Measurements from ENCODE around the gene MT1A. TPM values are rescaled to one million over a fixed set of nuclear protein-coding genes. Genes with fewer than 3 reads are reported as not detected.
A peak's percentile ranks its signal among the peaks of the same experiment; 100 is the strongest.

MT1A gene
- total and polyA plus RNA-seq, 3 donors from 2014 or later, result 10.6 TPM; not detected in 2

GRCh38 chr16:56649820-56650219 is 11.4 kb downstream of the MT1A start:
- 92 to 93% methylated on average over 3 of the region's 3 CpGs for WGBS, 2 donors
- no peaks in the 10 kb centered on the region for H3K4me1 ChIP-seq
- H3K36me3 ChIP-seq (ENCODE audit: low read depth, missing control alignments), result no peaks in the 10 kb centered on the region
- TF ChIP-seq POLR2A (IDR thresholded peaks at IDR 0.05), result no peak
- no peak for TF ChIP-seq CTCF (IDR thresholded peaks at IDR 0.05)
- no peaks in the 10 kb centered on the region for H3K9me3 ChIP-seq
- DNase-seq, result no peak
- H3K4me3 ChIP-seq, result no peak overlapping the region
- no peaks in the 10 kb centered on the region for H3K27me3 ChIP-seq
- H3K27ac ChIP-seq, result no peak overlapping the region
- intact Hi-C loops (cut with DNase I; ENCODE audit: low total_unique reads), result no loop called here

DNA sequence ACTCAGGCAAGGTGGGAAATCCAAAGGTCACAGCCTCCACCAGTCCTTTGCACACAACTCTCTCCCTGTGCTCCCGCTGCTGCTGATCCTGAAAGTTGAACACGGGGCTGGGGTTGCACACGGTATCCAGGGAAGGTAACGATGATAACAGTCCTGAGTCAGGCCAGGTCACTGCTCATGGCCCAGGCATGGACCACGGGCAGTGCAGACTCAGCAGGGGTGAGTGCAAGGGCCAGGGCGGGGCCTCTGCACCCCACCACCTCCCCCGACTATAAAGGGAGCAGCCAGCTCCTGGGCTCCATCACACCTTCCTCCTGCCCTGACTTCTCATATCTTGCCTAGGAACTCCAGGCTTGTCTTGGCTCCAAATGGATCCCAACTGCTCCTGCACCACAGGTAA is 13.1 kb downstream of the MT1A start, which contains the start of gene MT1B:
Gene MT1B (plus strand): TSS at position 301 of the 400 bp plus-strand sequence. CDS start 68 bp downstream, at position 369.
- no peak within 1 kb of the TSS for H3K27ac ChIP-seq
- H3K4me1 ChIP-seq, result no peaks in the 10 kb centered on the region
- intact Hi-C loops (cut with DNase I; ENCODE audit: low total_unique reads), result no loop called here
- DNase-seq, result no peak
- 76 to 82% methylated on average over 5 to 7 of the region's 7 CpGs for WGBS, 2 donors
- no peak within 1 kb of the TSS for H3K4me3 ChIP-seq
- no peaks in the 10 kb centered on the region for H3K36me3 ChIP-seq (ENCODE audit: low read depth, missing control alignments)
- H3K9me3 ChIP-seq, result no peaks in the 10 kb centered on the region
- TF ChIP-seq POLR2A (IDR thresholded peaks at IDR 0.05) (no peak), CTCF (IDR thresholded peaks at IDR 0.05) (no peak)
- H3K27me3 ChIP-seq, result no peaks in the 10 kb centered on the region

DNA sequence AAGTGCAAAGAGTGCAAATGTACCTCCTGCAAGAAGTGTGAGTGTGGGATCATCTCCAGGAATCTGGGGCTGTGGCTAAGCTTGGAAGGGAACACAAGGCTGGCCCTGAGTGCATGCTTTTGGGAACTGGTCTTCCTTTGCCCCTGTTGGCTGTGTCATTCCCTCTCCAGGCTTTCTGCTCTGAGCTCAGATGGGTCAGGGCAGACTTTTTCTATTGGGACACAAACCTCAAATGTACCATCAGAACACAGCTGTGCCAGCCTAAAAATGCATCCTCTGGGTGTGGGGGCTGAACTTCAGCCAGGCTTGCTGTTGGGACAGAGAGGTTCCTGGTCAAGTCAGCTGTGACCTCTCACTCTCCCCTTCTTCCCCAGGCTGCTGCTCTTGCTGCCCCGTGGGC is 14.1 kb downstream of the MT1A start:
- Histone ChIP-seq H3K27ac (no peak overlapping the region), H3K9me3 (no peaks in the 10 kb centered on the region), H3K4me3 (no peak overlapping the region), H3K36me3 (ENCODE audit: low read depth, missing control alignments) (no peaks in the 10 kb centered on the region), H3K4me1 (no peaks in the 10 kb centered on the region), H3K27me3 (no peaks in the 10 kb centered on the region)
- intact Hi-C loops (cut with DNase I; ENCODE audit: low total_unique reads), result no loop called here
- no peak for DNase-seq
- TF ChIP-seq POLR2A (IDR thresholded peaks at IDR 0.05), result no peak
- WGBS, 2 donors, result 86 to 88% methylated on average over 1 of the region's 1 CpG

DNA sequence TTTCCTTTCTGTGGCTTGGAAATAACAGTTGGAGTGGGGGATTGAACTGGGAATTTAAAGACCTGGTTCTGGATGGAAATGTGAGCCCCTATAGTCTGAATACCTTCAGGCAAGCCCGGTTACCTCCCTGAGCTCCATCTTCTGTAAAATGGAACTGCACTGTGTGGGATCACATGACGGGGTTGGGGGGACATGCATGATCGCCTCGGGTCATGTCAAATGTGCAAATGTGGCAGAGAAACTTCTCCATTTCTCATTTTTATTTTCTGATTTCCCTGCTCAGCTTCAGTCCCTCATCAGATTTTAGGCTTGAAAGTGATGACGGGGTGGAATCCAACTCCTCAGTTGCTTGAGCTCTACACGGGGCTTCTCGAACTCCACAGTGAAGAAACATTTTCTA is 14.8 kb downstream of the MT1A start:
- no peak overlapping the region for H3K27ac ChIP-seq
- H3K27me3 ChIP-seq, result no peaks in the 10 kb centered on the region
- intact Hi-C loops (cut with DNase I; ENCODE audit: low total_unique reads), result no loop called here
- 84 to 91% methylated on average over 7 of the region's 7 CpGs for WGBS, 2 donors
- H3K4me1 ChIP-seq, result no peaks in the 10 kb centered on the region
- TF ChIP-seq CTCF (IDR thresholded peaks at IDR 0.05) (no peak), POLR2A (IDR thresholded peaks at IDR 0.05) (no peak)
- H3K9me3 ChIP-seq, result no peaks in the 10 kb centered on the region
- DNase-seq, result no peak
- H3K4me3 ChIP-seq, result no peak overlapping the region
- H3K36me3 ChIP-seq (ENCODE audit: low read depth, missing control alignments), result no peaks in the 10 kb centered on the region

DNA sequence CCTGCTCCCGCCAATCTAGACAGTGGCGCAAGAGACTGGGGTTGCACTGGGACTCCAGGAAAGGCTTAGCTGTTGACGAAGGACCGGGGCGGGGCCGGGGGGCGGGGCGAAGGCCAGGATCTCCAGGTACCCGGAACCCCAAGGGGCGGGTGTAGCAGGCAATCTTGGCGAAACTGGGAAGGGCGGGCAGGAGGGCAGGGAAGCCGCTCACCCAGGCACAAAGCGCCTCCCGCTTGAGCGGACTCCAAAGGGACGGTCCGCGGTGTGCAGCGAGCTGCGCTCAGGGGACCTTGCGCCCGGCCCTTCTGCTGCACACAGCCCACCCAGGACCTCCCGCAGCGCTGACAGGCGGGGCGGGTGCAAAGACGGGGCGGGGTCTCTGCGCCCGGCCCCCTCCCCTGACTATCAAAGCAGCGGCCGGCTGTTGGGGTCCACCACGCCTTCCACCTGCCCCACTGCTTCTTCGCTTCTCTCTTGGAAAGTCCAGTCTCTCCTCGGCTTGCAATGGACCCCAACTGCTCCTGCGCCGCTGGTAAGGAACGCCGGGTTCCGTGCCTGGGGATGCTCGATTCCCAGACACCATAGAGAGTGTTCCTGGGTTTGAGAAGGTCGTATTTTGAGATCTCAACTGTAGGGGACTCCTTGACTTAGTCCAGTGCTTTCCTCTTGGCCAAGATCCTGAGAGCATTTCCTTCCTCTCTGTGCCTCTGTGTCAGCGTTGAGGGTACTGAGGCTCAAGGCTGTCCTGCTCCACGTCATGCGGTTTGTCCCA is 19.3 kb downstream of the MT1A start, which contains the start of gene MT1F:
Gene MT1F (plus strand): TSS at position 405 of the 772 bp plus-strand sequence. CDS start 100 bp downstream, at position 505.
- H3K4me1 ChIP-seq, result no peaks in the 10 kb centered on the region
- peak within 1 kb of the TSS; percentile 29 to 60 for H3K4me3 ChIP-seq
- H3K36me3 ChIP-seq (ENCODE audit: low read depth, missing control alignments), result no peaks in the 10 kb centered on the region
- TF ChIP-seq POLR2A (IDR thresholded peaks at IDR 0.05), result no peak
- no peak for TF ChIP-seq CTCF (IDR thresholded peaks at IDR 0.05)
- 5 to 16% methylated on average over 7 to 45 of the region's 46 CpGs for WGBS, 2 donors
- H3K9me3 ChIP-seq, result no peaks in the 10 kb centered on the region
- H3K27ac ChIP-seq, result peak within 1 kb of the TSS in 1 of 2 donors; percentile 25
- peak; percentile 85 for DNase-seq
- intact Hi-C loops (cut with DNase I; ENCODE audit: low total_unique reads), result no loop called here
- H3K27me3 ChIP-seq, result no peaks in the 10 kb centered on the region
